ENCODE measurements around the gene RAD51B.
"Not testable (repeated sequence)": the region's sequence is repeated elsewhere in the genome, so short reads cannot be mapped to it uniquely, and the experiment has no call there.

The RAD51B gene

GRCh38 chr14:68284834-68285233 is 465.3 kb downstream of the RAD51B start:
- Histone ChIP-seq H3K27ac (ENCODE audit: poor library complexity, severe bottlenecking) (no peak overlapping the region), H3K9me3 (ENCODE audit: severe bottlenecking) (no peaks in the 10 kb centered on the region), H3K27me3 (ENCODE audit: insufficient read depth, poor library complexity, severe bottlenecking) (no peaks in the 10 kb centered on the region), H3K36me3 (ENCODE audit: low read depth) (no peaks in the 10 kb centered on the region), H3K4me3 (ENCODE audit: severe bottlenecking) (no peak overlapping the region), H3K4me1 (ENCODE audit: insufficient read depth, poor library complexity, severe bottlenecking) (no peaks in the 10 kb centered on the region)
- no peak for TF ChIP-seq CTCF (IDR thresholded peaks at IDR 0.05; ENCODE audit: poor library complexity, severe bottlenecking)
- no peak for ATAC-seq (ENCODE audit: low read depth)
- DNase-seq (ENCODE audit: low spot score): no peak

GRCh38 chr14:68285421-68286179 is 466.0 kb downstream of the RAD51B start:
- Histone ChIP-seq H3K27ac (ENCODE audit: poor library complexity, severe bottlenecking) (no peak overlapping the region), H3K9me3 (ENCODE audit: severe bottlenecking) (no peaks in the 10 kb centered on the region), H3K4me1 (ENCODE audit: insufficient read depth, poor library complexity, severe bottlenecking) (no peaks in the 10 kb centered on the region), H3K27me3 (ENCODE audit: insufficient read depth, poor library complexity, severe bottlenecking) (no peaks in the 10 kb centered on the region), H3K36me3 (ENCODE audit: low read depth) (no peaks in the 10 kb centered on the region), H3K4me3 (ENCODE audit: severe bottlenecking) (no peak overlapping the region)
- ATAC-seq (ENCODE audit: low read depth) (no peak), DNase-seq (ENCODE audit: low spot score) (no peak)
- no peak for TF ChIP-seq CTCF (IDR thresholded peaks at IDR 0.05; ENCODE audit: poor library complexity, severe bottlenecking)

GRCh38 chr14:68286667-68287066 is 467.1 kb downstream of the RAD51B start:
- no peaks in the 10 kb centered on the region for H3K27me3 ChIP-seq (ENCODE audit: insufficient read depth, poor library complexity, severe bottlenecking)
- H3K9me3 ChIP-seq (ENCODE audit: severe bottlenecking): no peaks in the 10 kb centered on the region
- no peak overlapping the region for H3K27ac ChIP-seq (ENCODE audit: poor library complexity, severe bottlenecking)
- TF ChIP-seq CTCF (IDR thresholded peaks at IDR 0.05; ENCODE audit: poor library complexity, severe bottlenecking): no peak
- H3K4me3 ChIP-seq (ENCODE audit: severe bottlenecking): no peak overlapping the region
- ATAC-seq (ENCODE audit: low read depth): peak; percentile 94
- no peaks in the 10 kb centered on the region for H3K36me3 ChIP-seq (ENCODE audit: low read depth)
- H3K4me1 ChIP-seq (ENCODE audit: insufficient read depth, poor library complexity, severe bottlenecking): no peaks in the 10 kb centered on the region
- DNase-seq (ENCODE audit: low spot score): no peak

GRCh38 chr14:68289452-68289851 is 469.9 kb downstream of the RAD51B start:
- not testable (repeated sequence) for H3K4me3 ChIP-seq (ENCODE audit: severe bottlenecking); H3K36me3 ChIP-seq (ENCODE audit: low read depth); ATAC-seq (ENCODE audit: low read depth); H3K4me1 ChIP-seq (ENCODE audit: insufficient read depth, poor library complexity, severe bottlenecking); DNase-seq (ENCODE audit: low spot score); H3K27ac ChIP-seq (ENCODE audit: poor library complexity, severe bottlenecking); H3K9me3 ChIP-seq (ENCODE audit: severe bottlenecking); H3K27me3 ChIP-seq (ENCODE audit: insufficient read depth, poor library complexity, severe bottlenecking)

GRCh38 chr14:68291820-68292219 is 472.2 kb downstream of the RAD51B start:
- H3K9me3 ChIP-seq (ENCODE audit: severe bottlenecking): no peaks in the 10 kb centered on the region
- ATAC-seq (ENCODE audit: low read depth): no peak
- H3K27ac ChIP-seq (ENCODE audit: poor library complexity, severe bottlenecking): no peak overlapping the region
- H3K36me3 ChIP-seq (ENCODE audit: low read depth): no peaks in the 10 kb centered on the region
- no peaks in the 10 kb centered on the region for H3K4me1 ChIP-seq (ENCODE audit: insufficient read depth, poor library complexity, severe bottlenecking)
- H3K27me3 ChIP-seq (ENCODE audit: insufficient read depth, poor library complexity, severe bottlenecking): no peaks in the 10 kb centered on the region
- H3K4me3 ChIP-seq (ENCODE audit: severe bottlenecking): no peak overlapping the region
- no peak for DNase-seq (ENCODE audit: low spot score)
- no peak for TF ChIP-seq CTCF (IDR thresholded peaks at IDR 0.05; ENCODE audit: poor library complexity, severe bottlenecking)

Data from RWPE2 (cell line).